ENCODE results near the gene SGCA.

Gene SGCA

GRCh38 chr17:50204431-50204830 lies 38.6 kb downstream of the SGCA start:
- H3K4me3 ChIP-seq (ENCODE audit: low read length), result no peak overlapping the region
- H3K56ac ChIP-seq (ENCODE audit: low read length), result no peak overlapping the region
- H2BK15ac ChIP-seq (replicated peaks; ENCODE audit: low read depth), result no peak overlapping the region
- H4K5ac ChIP-seq (ENCODE audit: low read length), result no peak overlapping the region
- H3K4ac ChIP-seq (ENCODE audit: low read depth, low read length), result no peak overlapping the region
- no peaks in the 10 kb centered on the region for H3K79me1 ChIP-seq (ENCODE audit: low read length)
- no peak overlapping the region for H2BK5ac ChIP-seq (ENCODE audit: low read length)
- H3K27me3 ChIP-seq (ENCODE audit: insufficient read depth, low read length, poor library complexity), result peaks cover 3% of the 10 kb centered on the region
- H3K4me1 ChIP-seq (ENCODE audit: control insufficient read depth, low read depth, low read length), result peaks cover 13% of the 10 kb centered on the region
- H4K8ac ChIP-seq (ENCODE audit: low read depth, low read length), result no peak overlapping the region
- DNase-seq, result no peak
- H3K4me2 ChIP-seq (ENCODE audit: low read length), result no peak overlapping the region
- WGBS (ENCODE audit: extremely low coverage, insufficient coverage, low lambda C conversion rate), result no CpG with 5 or more reads among the region's 3 CpGs
- no peak overlapping the region for H3K18ac ChIP-seq (ENCODE audit: low read length)
- H2AK5ac ChIP-seq (ENCODE audit: low read length), result no peak overlapping the region
- no peak overlapping the region for H2BK120ac ChIP-seq (ENCODE audit: low read depth, low read length)
- no peak overlapping the region for H3K27ac ChIP-seq (ENCODE audit: low read depth, low read length)
- H3K79me2 ChIP-seq (ENCODE audit: control insufficient read depth, insufficient read depth, low read length), result no peaks in the 10 kb centered on the region
- H3K23ac ChIP-seq (ENCODE audit: low read length), result no peak overlapping the region
- no peak overlapping the region for H3K9ac ChIP-seq (ENCODE audit: low read length)
- no peaks in the 10 kb centered on the region for H3K36me3 ChIP-seq (ENCODE audit: control insufficient read depth, insufficient read depth, low read length)

DNA sequence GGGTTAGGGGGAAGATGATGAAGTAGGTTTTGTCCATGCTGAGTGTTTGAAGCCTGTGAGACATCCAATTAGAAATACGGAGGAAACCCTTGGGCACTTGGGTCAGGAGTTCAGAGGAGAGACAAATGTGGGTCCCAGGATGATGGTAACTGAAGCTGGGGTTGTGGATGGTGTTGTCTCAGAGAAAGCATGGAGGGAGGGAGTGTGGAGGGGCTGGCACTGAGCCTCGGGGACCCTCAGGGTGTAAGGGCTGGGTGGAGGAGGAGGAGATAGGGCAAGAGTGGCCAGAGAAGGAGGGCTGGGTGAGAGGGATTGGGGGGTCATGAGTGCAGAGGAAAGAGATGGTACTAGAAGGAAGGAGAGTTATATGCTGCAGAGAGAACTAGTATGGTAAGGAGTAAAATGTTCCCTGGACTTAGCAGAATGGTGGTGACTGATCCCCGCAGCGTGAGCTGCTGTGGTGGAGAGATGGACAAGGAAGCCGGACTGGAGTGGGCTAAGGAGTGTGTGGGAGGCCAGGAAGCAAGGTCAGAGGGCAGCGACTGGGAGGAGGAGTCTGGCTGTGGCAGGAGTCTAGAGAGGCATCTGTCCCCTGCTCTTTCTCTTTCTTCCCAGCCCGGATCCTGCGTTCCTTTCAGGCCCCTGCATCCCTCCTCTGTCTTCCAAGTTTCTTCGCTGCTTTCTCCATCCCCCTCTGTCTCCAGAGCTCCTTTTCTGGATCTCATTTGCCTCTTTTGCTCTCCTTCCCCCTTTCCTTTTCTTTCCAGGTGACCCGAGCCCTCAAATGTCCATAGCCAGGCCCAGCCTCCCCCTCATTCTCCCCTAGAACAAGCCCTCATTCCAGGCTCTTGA lies 39.5 kb downstream of the SGCA start:
- Histone ChIP-seq H2BK120ac (ENCODE audit: low read depth, low read length) (no peak overlapping the region), H2AK5ac (ENCODE audit: low read length) (no peak overlapping the region), H3K23ac (ENCODE audit: low read length) (no peak overlapping the region), H3K79me2 (ENCODE audit: control insufficient read depth, insufficient read depth, low read length) (no peaks in the 10 kb centered on the region), H3K4me2 (ENCODE audit: low read length) (no peak overlapping the region), H2BK15ac (replicated peaks; ENCODE audit: low read depth) (no peak overlapping the region), H3K18ac (ENCODE audit: low read length) (no peak overlapping the region), H3K36me3 (ENCODE audit: control insufficient read depth, insufficient read depth, low read length) (no peaks in the 10 kb centered on the region), H3K9ac (ENCODE audit: low read length) (no peak overlapping the region), H4K8ac (ENCODE audit: low read depth, low read length) (no peak overlapping the region), H3K79me1 (ENCODE audit: low read length) (no peaks in the 10 kb centered on the region), H3K4ac (ENCODE audit: low read depth, low read length) (no peak overlapping the region), H3K4me3 (ENCODE audit: low read length) (no peak overlapping the region), H2BK5ac (ENCODE audit: low read length) (no peak overlapping the region), H3K27ac (ENCODE audit: low read depth, low read length) (no peak overlapping the region), H3K56ac (ENCODE audit: low read length) (peak overlapping the region; percentile 62), H3K27me3 (ENCODE audit: insufficient read depth, low read length, poor library complexity) (peaks cover 3% of the 10 kb centered on the region), H3K4me1 (ENCODE audit: control insufficient read depth, low read depth, low read length) (peaks cover 20% of the 10 kb centered on the region), H4K5ac (ENCODE audit: low read length) (no peak overlapping the region)
- DNase-seq, result no peak
- WGBS (ENCODE audit: extremely low coverage, insufficient coverage, low lambda C conversion rate), result no CpG with 5 or more reads among the region's 10 CpGs

GRCh38 chr17:50205963-50206505 lies 40.2 kb downstream of the SGCA start:
- H2AK5ac ChIP-seq (ENCODE audit: low read length), result no peak overlapping the region
- no peak overlapping the region for H3K9ac ChIP-seq (ENCODE audit: low read length)
- H3K18ac ChIP-seq (ENCODE audit: low read length), result no peak overlapping the region
- peaks cover 22% of the 10 kb centered on the region for H3K4me1 ChIP-seq (ENCODE audit: control insufficient read depth, low read depth, low read length)
- H3K79me1 ChIP-seq (ENCODE audit: low read length), result no peaks in the 10 kb centered on the region
- no peak overlapping the region for H3K4ac ChIP-seq (ENCODE audit: low read depth, low read length)
- peaks cover 3% of the 10 kb centered on the region for H3K27me3 ChIP-seq (ENCODE audit: insufficient read depth, low read length, poor library complexity)
- H3K79me2 ChIP-seq (ENCODE audit: control insufficient read depth, insufficient read depth, low read length), result no peaks in the 10 kb centered on the region
- H2BK5ac ChIP-seq (ENCODE audit: low read length), result no peak overlapping the region
- H3K23ac ChIP-seq (ENCODE audit: low read length), result no peak overlapping the region
- no peak overlapping the region for H3K56ac ChIP-seq (ENCODE audit: low read length)
- no CpG with 5 or more reads among the region's 7 CpGs for WGBS (ENCODE audit: extremely low coverage, insufficient coverage, low lambda C conversion rate)
- H3K27ac ChIP-seq (ENCODE audit: low read depth, low read length), result no peak overlapping the region
- DNase-seq, result no peak
- no peak overlapping the region for H3K4me2 ChIP-seq (ENCODE audit: low read length)
- H4K8ac ChIP-seq (ENCODE audit: low read depth, low read length), result no peak overlapping the region
- H4K5ac ChIP-seq (ENCODE audit: low read length), result no peak overlapping the region
- H3K4me3 ChIP-seq (ENCODE audit: low read length), result no peak overlapping the region
- no peaks in the 10 kb centered on the region for H3K36me3 ChIP-seq (ENCODE audit: control insufficient read depth, insufficient read depth, low read length)
- no peak overlapping the region for H2BK15ac ChIP-seq (replicated peaks; ENCODE audit: low read depth)
- no peak overlapping the region for H2BK120ac ChIP-seq (ENCODE audit: low read depth, low read length)

- 100% methylated on average over 2 of the region's 18 CpGs for WGBS (ENCODE audit: extremely low coverage, insufficient coverage, low lambda C conversion rate)
- Histone ChIP-seq H3K4ac (ENCODE audit: low read depth, low read length) (no peak overlapping the region), H2BK5ac (ENCODE audit: low read length) (no peak overlapping the region), H4K5ac (ENCODE audit: low read length) (no peak overlapping the region), H3K18ac (ENCODE audit: low read length) (no peak overlapping the region), H3K27ac (ENCODE audit: low read depth, low read length) (no peak overlapping the region), H3K23ac (ENCODE audit: low read length) (no peak overlapping the region), H3K56ac (ENCODE audit: low read length) (no peak overlapping the region), H4K8ac (ENCODE audit: low read depth, low read length) (no peak overlapping the region), H3K4me1 (ENCODE audit: control insufficient read depth, low read depth, low read length) (peaks cover 25% of the 10 kb centered on the region), H2BK120ac (ENCODE audit: low read depth, low read length) (no peak overlapping the region), H3K4me3 (ENCODE audit: low read length) (no peak overlapping the region), H3K4me2 (ENCODE audit: low read length) (no peak overlapping the region), H3K79me2 (ENCODE audit: control insufficient read depth, insufficient read depth, low read length) (no peaks in the 10 kb centered on the region), H3K36me3 (ENCODE audit: control insufficient read depth, insufficient read depth, low read length) (no peaks in the 10 kb centered on the region), H2BK15ac (replicated peaks; ENCODE audit: low read depth) (no peak overlapping the region), H2AK5ac (ENCODE audit: low read length) (no peak overlapping the region), H3K79me1 (ENCODE audit: low read length) (no peaks in the 10 kb centered on the region), H3K9ac (ENCODE audit: low read length) (peak overlapping the region; percentile 39), H3K27me3 (ENCODE audit: insufficient read depth, low read length, poor library complexity) (peaks cover 3% of the 10 kb centered on the region)
- DNase-seq, result peak; percentile 71
Measured at GRCh38 chr17:50206604-50207293, 40.9 kb downstream of the SGCA start.

GRCh38 chr17:50207315-50207714 lies 41.5 kb downstream of the SGCA start:
- peaks cover 25% of the 10 kb centered on the region for H3K4me1 ChIP-seq (ENCODE audit: control insufficient read depth, low read depth, low read length)
- no CpG with 5 or more reads among the region's 5 CpGs for WGBS (ENCODE audit: extremely low coverage, insufficient coverage, low lambda C conversion rate)

More at GRCh38 chr17:50207315-50207714, 41.5 kb downstream of the SGCA start:
- no peak overlapping the region for H3K23ac ChIP-seq (ENCODE audit: low read length)
- no peak overlapping the region for H2BK15ac ChIP-seq (replicated peaks; ENCODE audit: low read depth)
- no peak overlapping the region for H3K4ac ChIP-seq (ENCODE audit: low read depth, low read length)
- H3K36me3 ChIP-seq (ENCODE audit: control insufficient read depth, insufficient read depth, low read length), result no peaks in the 10 kb centered on the region
- no peak overlapping the region for H3K4me3 ChIP-seq (ENCODE audit: low read length)
- no peak overlapping the region for H3K9ac ChIP-seq (ENCODE audit: low read length)
- H2BK5ac ChIP-seq (ENCODE audit: low read length), result no peak overlapping the region
- no peak overlapping the region for H3K4me2 ChIP-seq (ENCODE audit: low read length)
- no peak overlapping the region for H4K5ac ChIP-seq (ENCODE audit: low read length)
- H3K27ac ChIP-seq (ENCODE audit: low read depth, low read length), result no peak overlapping the region
- H2AK5ac ChIP-seq (ENCODE audit: low read length), result peak overlapping the region; percentile 57
- no peak for DNase-seq
- no peak overlapping the region for H4K8ac ChIP-seq (ENCODE audit: low read depth, low read length)
- no peaks in the 10 kb centered on the region for H3K79me1 ChIP-seq (ENCODE audit: low read length)
- H3K18ac ChIP-seq (ENCODE audit: low read length), result no peak overlapping the region
- H2BK120ac ChIP-seq (ENCODE audit: low read depth, low read length), result no peak overlapping the region
- no peak overlapping the region for H3K56ac ChIP-seq (ENCODE audit: low read length)
- no peaks in the 10 kb centered on the region for H3K79me2 ChIP-seq (ENCODE audit: control insufficient read depth, insufficient read depth, low read length)
- H3K27me3 ChIP-seq (ENCODE audit: insufficient read depth, low read length, poor library complexity), result no peaks in the 10 kb centered on the region
